ENCODE data around the gene AOC3.

AOC3 gene, protein sequence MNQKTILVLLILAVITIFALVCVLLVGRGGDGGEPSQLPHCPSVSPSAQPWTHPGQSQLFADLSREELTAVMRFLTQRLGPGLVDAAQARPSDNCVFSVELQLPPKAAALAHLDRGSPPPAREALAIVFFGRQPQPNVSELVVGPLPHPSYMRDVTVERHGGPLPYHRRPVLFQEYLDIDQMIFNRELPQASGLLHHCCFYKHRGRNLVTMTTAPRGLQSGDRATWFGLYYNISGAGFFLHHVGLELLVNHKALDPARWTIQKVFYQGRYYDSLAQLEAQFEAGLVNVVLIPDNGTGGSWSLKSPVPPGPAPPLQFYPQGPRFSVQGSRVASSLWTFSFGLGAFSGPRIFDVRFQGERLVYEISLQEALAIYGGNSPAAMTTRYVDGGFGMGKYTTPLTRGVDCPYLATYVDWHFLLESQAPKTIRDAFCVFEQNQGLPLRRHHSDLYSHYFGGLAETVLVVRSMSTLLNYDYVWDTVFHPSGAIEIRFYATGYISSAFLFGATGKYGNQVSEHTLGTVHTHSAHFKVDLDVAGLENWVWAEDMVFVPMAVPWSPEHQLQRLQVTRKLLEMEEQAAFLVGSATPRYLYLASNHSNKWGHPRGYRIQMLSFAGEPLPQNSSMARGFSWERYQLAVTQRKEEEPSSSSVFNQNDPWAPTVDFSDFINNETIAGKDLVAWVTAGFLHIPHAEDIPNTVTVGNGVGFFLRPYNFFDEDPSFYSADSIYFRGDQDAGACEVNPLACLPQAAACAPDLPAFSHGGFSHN

DNA sequence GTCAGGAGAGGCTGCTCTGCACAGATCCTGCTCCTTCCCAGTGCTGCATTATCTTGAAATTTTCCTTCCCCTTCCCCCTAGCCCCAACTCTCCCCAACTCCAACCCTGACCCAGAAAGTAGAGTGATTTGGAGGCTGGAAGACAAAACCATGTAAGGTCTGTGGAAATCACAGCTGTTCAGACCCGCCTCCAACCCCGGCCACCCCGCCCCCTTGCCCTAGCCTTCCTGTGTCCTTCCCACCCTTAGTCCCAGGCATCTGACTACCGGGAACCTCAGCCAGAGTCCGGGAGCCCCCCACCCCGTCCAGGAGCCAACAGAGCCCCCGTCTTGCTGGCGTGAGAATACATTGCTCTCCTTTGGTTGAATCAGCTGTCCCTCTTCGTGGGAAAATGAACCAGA is at the start of gene AOC3:
TSS of gene AOC3 (plus strand) at position 246 of the 400 bp plus-strand sequence. CDS start at position 391, 145 bp downstream.
- H3K36me3 Mint-ChIP-seq (ENCODE audit: low read depth) = no peaks in the 10 kb centered on the region
- no peak within 1 kb of the TSS for H3K4me3 Mint-ChIP-seq
- peaks cover 19% of the 10 kb centered on the region for H3K4me1 Mint-ChIP-seq (ENCODE audit: low read depth)
- no peak within 1 kb of the TSS for H3K27ac Mint-ChIP-seq
- no peaks in the 10 kb centered on the region for H3K27me3 Mint-ChIP-seq
- H3K9me3 Mint-ChIP-seq = no peaks in the 10 kb centered on the region

DNA sequence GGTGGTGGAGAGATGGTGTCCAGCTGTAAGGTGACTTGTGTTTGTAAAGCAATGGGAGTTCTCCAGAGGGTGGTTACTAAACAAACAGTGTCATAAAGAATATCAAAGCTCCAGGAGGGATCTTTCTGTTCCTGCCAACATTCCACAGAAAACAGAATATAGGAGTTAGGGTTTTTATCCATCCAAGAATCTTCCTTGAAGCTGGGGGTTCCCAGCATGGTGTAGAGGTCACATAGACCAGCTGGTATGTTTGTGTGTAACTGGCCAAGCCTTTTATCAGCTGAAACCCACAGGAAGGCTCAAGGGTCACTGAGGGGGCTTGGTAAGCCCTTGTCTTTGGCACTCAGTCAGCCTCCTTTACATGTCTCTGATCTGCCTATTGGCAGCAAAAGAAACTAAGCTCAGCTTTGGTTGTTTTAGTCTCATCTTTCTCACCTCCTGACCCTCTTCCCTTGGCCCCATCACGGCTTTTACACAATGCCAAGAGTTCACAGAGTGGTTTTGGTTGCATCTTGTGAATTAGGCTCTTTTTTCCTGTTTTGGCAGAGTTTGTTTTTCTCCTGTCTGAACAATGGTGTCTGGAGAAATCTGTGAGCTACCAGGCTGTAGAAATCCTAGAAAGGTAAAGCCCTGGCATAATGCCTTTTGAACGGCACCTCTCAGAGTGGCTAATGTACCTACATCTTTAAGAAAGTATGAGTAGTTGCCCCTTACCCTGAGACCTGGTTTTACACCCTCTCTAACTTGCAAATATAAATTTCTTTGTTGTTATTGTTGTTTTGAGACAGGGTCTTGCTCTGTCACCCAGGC is 47.7 kb upstream of the AOC3 start:
- peaks cover 9% of the 10 kb centered on the region for H3K36me3 Mint-ChIP-seq (ENCODE audit: low read depth)
- peaks cover 3% of the 10 kb centered on the region for H3K9me3 Mint-ChIP-seq
- no peak overlapping the region for H3K4me3 Mint-ChIP-seq
- H3K27me3 Mint-ChIP-seq = peaks cover 10% of the 10 kb centered on the region
- peaks cover 6% of the 10 kb centered on the region for H3K4me1 Mint-ChIP-seq (ENCODE audit: low read depth)
- no peak overlapping the region for H3K27ac Mint-ChIP-seq

DNA sequence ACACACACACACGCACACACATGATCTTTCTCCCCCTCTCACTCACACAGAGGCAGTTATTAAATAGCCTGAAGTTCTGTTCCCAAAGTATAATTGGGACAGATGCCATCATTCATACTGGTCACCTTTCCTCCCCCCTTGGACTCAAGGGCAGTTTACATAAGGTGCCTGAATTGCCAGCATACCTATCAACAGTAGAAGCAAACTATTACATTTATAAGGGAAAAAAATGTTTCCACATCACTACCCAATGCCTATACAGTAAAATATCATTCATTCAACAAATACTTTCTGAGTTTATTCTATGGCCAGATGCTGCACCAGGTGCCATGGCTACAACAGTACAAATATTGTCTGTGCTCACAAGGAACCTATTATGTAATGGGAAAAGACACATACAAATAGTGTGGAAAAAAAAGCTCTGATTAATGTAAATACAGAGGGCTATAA is 46.1 kb upstream of the AOC3 start:
- H3K4me3 Mint-ChIP-seq = no peak overlapping the region
- no peaks in the 10 kb centered on the region for H3K9me3 Mint-ChIP-seq
- no peaks in the 10 kb centered on the region for H3K4me1 Mint-ChIP-seq (ENCODE audit: low read depth)
- peaks cover 7% of the 10 kb centered on the region for H3K27me3 Mint-ChIP-seq
- H3K27ac Mint-ChIP-seq = no peak overlapping the region
- peaks cover 5% of the 10 kb centered on the region for H3K36me3 Mint-ChIP-seq (ENCODE audit: low read depth)

DNA sequence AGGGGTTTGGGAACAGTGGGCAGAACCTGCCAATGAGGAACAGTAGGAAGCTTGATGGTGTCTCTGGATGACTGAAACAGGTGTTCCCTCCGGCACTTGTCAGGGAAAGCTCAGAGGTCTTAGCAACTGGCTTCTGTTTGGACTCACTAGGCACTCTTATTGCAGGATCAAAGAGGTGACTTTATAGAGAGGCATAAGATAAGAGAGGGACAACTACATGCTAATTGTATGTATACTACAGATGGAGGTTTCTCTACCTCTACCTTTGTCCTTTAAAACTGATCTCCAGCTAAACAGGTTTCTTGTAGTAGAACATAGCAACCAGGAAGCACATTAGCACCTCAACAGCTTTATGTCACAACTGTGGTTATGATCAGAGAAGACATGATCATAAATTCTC is 44.8 kb upstream of the AOC3 start:
- Mint-ChIP-seq H3K27ac (no peak overlapping the region), H3K4me3 (no peak overlapping the region), H3K9me3 (no peaks in the 10 kb centered on the region), H3K36me3 (ENCODE audit: low read depth) (peaks cover 15% of the 10 kb centered on the region), H3K27me3 (no peaks in the 10 kb centered on the region), H3K4me1 (ENCODE audit: low read depth) (no peaks in the 10 kb centered on the region)

DNA sequence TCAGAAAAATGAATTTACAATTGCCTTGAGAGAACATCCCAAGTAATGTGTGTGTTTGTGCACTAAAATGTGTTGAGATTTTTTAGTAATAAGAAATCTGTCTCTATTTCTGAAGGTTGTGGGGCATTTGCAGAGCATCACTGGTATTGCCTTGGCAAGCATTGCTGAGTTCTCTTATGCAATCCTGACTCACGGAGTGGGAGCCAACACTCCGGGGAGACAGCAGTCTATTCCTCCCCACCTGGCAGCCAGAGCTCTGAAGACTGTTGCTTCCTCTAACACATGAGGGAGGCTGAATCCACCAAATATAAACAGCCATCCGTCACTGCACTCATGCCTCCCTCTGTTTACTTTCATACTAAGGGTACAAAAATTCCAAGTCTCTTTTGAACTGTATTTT is 41.7 kb upstream of the AOC3 start:
- Mint-ChIP-seq H3K4me3 (no peak overlapping the region), H3K4me1 (ENCODE audit: low read depth) (no peaks in the 10 kb centered on the region), H3K27ac (no peak overlapping the region), H3K36me3 (ENCODE audit: low read depth) (peaks cover 32% of the 10 kb centered on the region), H3K27me3 (no peaks in the 10 kb centered on the region), H3K9me3 (no peaks in the 10 kb centered on the region)

DNA sequence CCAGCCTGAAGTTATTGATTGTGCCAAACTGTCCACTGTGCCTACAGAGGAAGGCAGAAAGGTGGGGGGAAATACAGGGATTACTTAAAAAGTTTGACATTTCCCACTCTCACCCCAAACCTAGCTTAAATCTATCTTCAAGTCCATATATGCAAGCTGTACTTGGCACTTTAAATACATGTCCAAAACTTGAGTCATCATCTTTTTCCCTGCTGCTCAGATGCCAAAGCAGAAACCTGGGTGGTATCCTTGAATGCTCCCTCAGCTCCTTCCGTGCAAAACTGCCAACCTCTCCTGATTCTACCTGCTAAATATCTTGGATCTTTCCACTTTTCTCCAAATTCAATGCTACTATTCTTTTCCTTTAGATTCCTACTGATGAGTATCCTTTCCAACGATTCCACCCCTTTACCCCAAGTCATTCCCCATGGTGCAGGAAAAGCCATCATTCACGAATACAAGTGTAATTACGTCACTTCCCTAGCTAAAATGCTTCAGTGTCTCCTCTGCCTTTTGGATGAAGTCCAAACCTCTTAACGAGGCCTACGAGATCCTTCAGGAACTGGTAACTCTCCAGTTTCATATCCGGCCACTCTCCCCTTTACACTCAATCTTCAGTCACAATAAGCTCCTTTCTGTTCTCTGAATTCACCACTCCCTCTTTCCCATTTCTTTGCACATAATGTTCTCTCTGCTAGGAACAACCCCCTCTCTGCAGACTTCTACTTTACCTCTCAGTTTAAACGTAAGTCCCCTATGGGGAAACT is 36.2 kb upstream of the AOC3 start:
- Mint-ChIP-seq H3K27ac (no peak overlapping the region), H3K4me3 (no peak overlapping the region), H3K36me3 (ENCODE audit: low read depth) (peaks cover 70% of the 10 kb centered on the region), H3K27me3 (no peaks in the 10 kb centered on the region), H3K9me3 (no peaks in the 10 kb centered on the region), H3K4me1 (ENCODE audit: low read depth) (no peaks in the 10 kb centered on the region)

DNA sequence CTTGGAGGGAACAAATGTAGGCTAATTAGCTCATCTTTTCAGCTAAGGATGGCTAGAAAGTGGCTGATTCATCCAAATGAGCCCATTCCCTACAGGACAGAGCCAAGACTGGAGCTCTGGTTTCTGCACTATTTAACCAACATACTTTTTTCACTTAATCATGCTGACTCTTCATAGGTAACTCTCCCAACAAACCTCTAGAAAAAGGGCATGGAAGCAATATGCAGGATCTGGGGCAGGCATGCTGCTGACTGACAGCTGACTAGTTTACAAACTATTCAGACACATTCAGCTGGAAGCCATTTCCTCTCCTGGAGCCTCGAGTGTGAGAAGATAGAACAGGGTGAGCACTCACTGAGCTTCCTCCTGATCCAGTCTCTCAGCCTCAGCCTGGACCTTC is 33.1 kb upstream of the AOC3 start:
- no peaks in the 10 kb centered on the region for H3K27me3 Mint-ChIP-seq
- H3K4me3 Mint-ChIP-seq = no peak overlapping the region
- peaks cover 69% of the 10 kb centered on the region for H3K36me3 Mint-ChIP-seq (ENCODE audit: low read depth)
- H3K4me1 Mint-ChIP-seq (ENCODE audit: low read depth) = peaks cover 25% of the 10 kb centered on the region
- no peaks in the 10 kb centered on the region for H3K9me3 Mint-ChIP-seq
- H3K27ac Mint-ChIP-seq = no peak overlapping the region

DNA sequence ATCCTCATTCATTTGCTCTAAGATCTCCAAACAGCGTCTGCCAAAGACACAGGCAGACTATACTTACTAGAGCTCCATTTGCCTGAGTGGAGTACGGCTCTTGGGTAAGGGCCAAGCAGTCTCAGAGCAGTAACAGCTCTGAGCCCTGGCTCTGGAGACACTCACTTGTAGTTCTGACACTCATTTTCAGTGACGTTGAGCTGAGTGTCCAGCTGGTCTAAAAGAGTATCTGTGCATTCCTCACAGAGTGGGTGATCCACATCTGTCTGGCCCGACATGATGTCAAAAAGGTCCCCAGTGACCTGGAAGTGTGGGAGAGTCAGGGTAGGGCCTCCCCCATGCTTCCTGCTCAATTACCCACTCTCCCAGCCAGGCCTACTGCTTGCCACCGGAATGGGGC is 32.6 kb upstream of the AOC3 start:
- H3K36me3 Mint-ChIP-seq (ENCODE audit: low read depth) = peaks cover 68% of the 10 kb centered on the region

DNA sequence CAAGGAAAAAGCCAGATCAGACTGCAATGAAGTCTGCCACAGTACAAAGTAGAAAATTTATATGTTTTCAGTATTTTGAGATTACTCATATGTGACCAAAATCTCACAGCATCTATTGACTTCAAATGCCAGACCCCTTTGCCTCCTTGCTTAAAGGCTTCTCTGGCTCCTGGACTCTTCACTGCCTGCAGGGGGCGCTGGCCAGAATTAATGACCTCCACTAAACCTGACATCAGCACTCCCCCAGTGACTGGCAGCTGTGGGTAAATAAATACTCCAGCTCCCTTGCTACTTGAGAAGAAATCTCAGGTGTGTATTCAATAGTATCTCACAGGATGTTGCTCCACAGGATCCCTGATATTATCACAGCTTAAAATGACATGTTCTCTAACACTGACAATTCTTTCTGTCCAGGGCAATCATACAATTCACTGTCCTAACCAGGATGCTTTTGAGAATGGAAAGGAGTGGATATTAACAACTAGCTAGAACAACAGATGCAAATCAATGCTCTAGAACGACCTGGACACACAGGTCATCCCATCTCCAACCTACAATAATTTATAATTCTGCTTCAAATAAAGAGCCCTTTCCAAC is 31.0 kb upstream of the AOC3 start:
- peaks cover 58% of the 10 kb centered on the region for H3K36me3 Mint-ChIP-seq (ENCODE audit: low read depth)
- peaks cover 37% of the 10 kb centered on the region for H3K4me1 Mint-ChIP-seq (ENCODE audit: low read depth)
- no peak overlapping the region for H3K4me3 Mint-ChIP-seq
- H3K27me3 Mint-ChIP-seq = no peaks in the 10 kb centered on the region
- no peaks in the 10 kb centered on the region for H3K9me3 Mint-ChIP-seq
- no peak overlapping the region for H3K27ac Mint-ChIP-seq

More for the DNA sequence above, 32.6 kb upstream of the AOC3 start:
- Mint-ChIP-seq H3K27ac (no peak overlapping the region), H3K4me1 (ENCODE audit: low read depth) (peaks cover 29% of the 10 kb centered on the region), H3K9me3 (no peaks in the 10 kb centered on the region), H3K27me3 (no peaks in the 10 kb centered on the region), H3K4me3 (no peak overlapping the region)

DNA sequence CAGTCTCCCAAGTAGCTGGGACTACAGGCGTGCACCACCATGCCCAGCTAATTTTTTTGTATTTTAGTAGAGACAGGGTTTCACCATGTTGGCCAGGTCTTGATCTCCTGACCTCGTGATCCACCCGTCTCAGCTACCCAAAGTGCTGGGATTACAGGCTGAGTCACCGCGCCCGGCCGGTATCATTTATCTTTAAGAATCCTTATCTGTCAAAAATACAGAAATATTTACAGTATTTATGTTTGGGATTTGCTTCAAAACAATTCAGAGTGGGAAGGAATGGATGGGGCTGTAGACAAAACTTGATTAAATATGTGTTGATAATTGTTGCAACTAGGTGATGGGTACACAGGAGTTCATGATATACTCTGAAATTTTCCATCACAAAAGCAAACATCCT is 29.8 kb upstream of the AOC3 start:
- H3K27ac Mint-ChIP-seq = no peak overlapping the region

DNA sequence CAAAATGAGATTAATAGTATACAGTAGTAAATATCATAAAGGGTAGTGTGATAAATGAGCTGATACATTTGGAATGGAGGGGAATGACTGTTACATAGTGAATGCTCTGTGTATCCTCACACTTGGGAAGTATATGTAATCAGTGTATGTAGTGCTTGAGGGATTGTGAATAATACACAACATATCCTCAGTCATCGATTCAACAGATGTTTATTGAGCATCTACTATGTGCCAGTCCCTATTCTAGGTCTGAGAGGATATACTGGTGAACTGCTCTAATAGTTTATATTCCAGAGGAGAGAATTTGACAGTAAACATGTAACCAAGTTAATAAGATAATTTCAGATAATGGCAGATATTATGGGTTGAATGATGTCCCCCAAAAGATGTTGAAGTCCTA is 23.5 kb upstream of the AOC3 start:
- Mint-ChIP-seq H3K4me3 (no peak overlapping the region), H3K36me3 (ENCODE audit: low read depth) (peaks cover 4% of the 10 kb centered on the region), H3K4me1 (ENCODE audit: low read depth) (peaks cover 24% of the 10 kb centered on the region), H3K27ac (no peak overlapping the region), H3K27me3 (no peaks in the 10 kb centered on the region), H3K9me3 (no peaks in the 10 kb centered on the region)

More for the DNA sequence above, 29.8 kb upstream of the AOC3 start:
- H3K4me3 Mint-ChIP-seq = no peak overlapping the region
- peaks cover 37% of the 10 kb centered on the region for H3K4me1 Mint-ChIP-seq (ENCODE audit: low read depth)
- H3K27me3 Mint-ChIP-seq = no peaks in the 10 kb centered on the region
- peaks cover 46% of the 10 kb centered on the region for H3K36me3 Mint-ChIP-seq (ENCODE audit: low read depth)
- no peaks in the 10 kb centered on the region for H3K9me3 Mint-ChIP-seq

DNA sequence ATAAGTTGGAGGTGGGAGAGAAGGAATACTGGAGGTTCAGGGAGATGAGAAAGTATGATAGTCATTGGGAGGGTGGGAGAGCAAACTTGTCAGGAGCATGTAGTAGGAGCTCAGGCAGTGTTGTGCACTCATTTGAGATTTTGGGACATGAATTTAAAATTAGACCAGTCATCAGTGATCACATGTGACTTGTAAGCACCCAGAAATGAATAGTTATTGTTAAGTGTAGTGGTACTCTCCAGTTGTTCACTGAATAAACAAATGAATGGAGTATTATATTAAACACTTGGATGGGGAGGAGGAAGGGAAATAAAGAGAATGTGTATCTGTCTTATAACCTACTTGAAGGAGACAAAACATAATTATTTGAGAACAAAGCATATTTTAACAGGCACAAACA is 20.0 kb upstream of the AOC3 start:
- peaks cover 14% of the 10 kb centered on the region for H3K36me3 Mint-ChIP-seq (ENCODE audit: low read depth)
- no peaks in the 10 kb centered on the region for H3K9me3 Mint-ChIP-seq
- no peaks in the 10 kb centered on the region for H3K27me3 Mint-ChIP-seq
- peaks cover 25% of the 10 kb centered on the region for H3K4me1 Mint-ChIP-seq (ENCODE audit: low read depth)
- no peak overlapping the region for H3K4me3 Mint-ChIP-seq
- peak overlapping the region; percentile 0 for H3K27ac Mint-ChIP-seq

DNA sequence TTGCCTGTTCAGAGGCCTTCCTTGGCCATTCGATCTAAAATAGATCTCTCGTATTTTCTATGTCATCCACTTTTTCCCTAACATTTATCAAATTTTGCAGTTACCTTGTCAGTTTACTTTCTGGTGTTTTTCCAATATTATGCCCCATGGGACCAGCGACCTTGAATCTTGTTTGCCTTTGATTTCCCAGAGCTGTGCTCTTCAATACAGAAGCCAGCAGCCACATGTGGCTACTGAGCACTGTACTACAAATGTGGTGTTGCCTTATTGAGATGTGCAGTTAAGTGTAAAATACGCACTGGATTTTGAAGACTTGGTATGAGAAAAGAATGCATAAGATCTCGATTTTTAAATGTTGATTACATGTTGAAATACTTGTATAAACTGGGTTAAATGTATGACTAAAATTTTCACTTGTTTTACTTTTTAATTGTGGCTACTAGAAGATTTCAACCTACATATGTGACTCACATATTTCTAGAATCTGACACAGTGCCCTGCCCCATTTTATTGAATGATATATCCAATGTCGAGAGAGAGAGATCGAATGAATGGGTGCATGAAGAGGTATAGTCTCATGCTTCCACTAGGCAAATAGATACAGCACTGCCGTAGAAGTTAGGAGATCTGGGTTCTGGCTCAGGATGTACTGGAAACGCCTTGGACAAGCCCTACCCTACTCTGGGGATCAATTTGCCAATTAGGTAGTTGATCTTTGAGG is 18.6 kb upstream of the AOC3 start:
- Mint-ChIP-seq H3K4me1 (ENCODE audit: low read depth) (peaks cover 30% of the 10 kb centered on the region), H3K27me3 (no peaks in the 10 kb centered on the region), H3K4me3 (peak overlapping the region; percentile 97), H3K36me3 (ENCODE audit: low read depth) (peaks cover 22% of the 10 kb centered on the region), H3K9me3 (no peaks in the 10 kb centered on the region), H3K27ac (peak overlapping the region; percentile 99)

Data from stimulated activated naive CD8-positive, alpha-beta T cell treated with anti-CD3 and anti-CD28 coated beads, Interleukin-15, Interleukin-2, amounts not matched to agents 100 ng/mL and 50 ng/mL, for 24 hours (primary cell).